Astrocyte (in vitro differentiated cells and primary cell): Measurements from ENCODE around the gene ITLN1. TPM values are rescaled to one million over a fixed set of nuclear protein-coding genes. Genes with fewer than 3 reads are reported as not detected.
A peak's percentile ranks its signal among the peaks of the same experiment; 100 is the strongest.

Source experiments
- DNase-seq: peaks from one replicate; pipeline ENCODE4 v3.0.0-alpha.2; 2010; ENCODE audit warnings: low read depth
- FAIRE-seq: peaks from 2 replicates; lab custom pipeline; 2011; peaks lifted over from hg19 to GRCh38; lab: Jason Lieb, UNC
- H2AFZ ChIP-seq: 2 replicates; pipeline ENCODE4 v1.6.0; 2012; ENCODE audit warnings: low read depth, low read length, inconsistent platforms
- H3K27ac ChIP-seq: 2 replicates; pipeline ENCODE4 v1.5.1; 2011; ENCODE audit warnings: low read depth, low read length, inconsistent platforms
- H3K27me3 ChIP-seq: 2 replicates; pipeline ENCODE4 v1.6.0; 2011; ENCODE audit warnings: low read length, inconsistent platforms; ENCODE audit not compliant: insufficient read depth
- H3K36me3 ChIP-seq: 2 replicates; pipeline ENCODE4 v1.5.1; 2011; ENCODE audit warnings: low read length, inconsistent platforms; ENCODE audit not compliant: insufficient read depth
- H3K4me1 ChIP-seq: 2 replicates; pipeline ENCODE4 v1.5.1; 2011; ENCODE audit warnings: low read length, inconsistent platforms; ENCODE audit not compliant: insufficient read depth
- H3K4me2 ChIP-seq: 2 replicates; pipeline ENCODE4 v1.6.0; 2012; ENCODE audit warnings: low read length, inconsistent platforms
- H3K4me3 ChIP-seq: 2 replicates; pipeline ENCODE4 v1.5.1; 2011; ENCODE audit warnings: low read depth, mild to moderate bottlenecking, low read length, inconsistent platforms; ENCODE audit not compliant: insufficient read depth
- H3K79me2 ChIP-seq: 2 replicates; pipeline ENCODE4 v1.6.0; 2012; ENCODE audit warnings: mild to moderate bottlenecking, low read length, inconsistent platforms; ENCODE audit not compliant: insufficient read depth
- H3K9ac ChIP-seq: 2 replicates; pipeline ENCODE4 v1.6.0; 2012; ENCODE audit warnings: mild to moderate bottlenecking, low read length, inconsistent platforms
- H3K9me3 ChIP-seq: 2 replicates; pipeline ENCODE4 v1.5.1; 2012; ENCODE audit warnings: low read depth, mild to moderate bottlenecking, low read length, inconsistent platforms; ENCODE audit not compliant: insufficient read depth
- H4K20me1 ChIP-seq: 2 replicates; pipeline ENCODE4 v1.6.0; 2012; ENCODE audit warnings: low read length, inconsistent platforms; ENCODE audit not compliant: insufficient read depth
- H3K27ac Mint-ChIP-seq: one replicate; pipeline ENCODE4 v1.8.0; 2021; ENCODE audit warnings: mild to moderate bottlenecking, mixed read lengths; ENCODE audit not compliant: unreplicated experiment
- H3K27me3 Mint-ChIP-seq: one replicate; pipeline ENCODE4 v1.8.0; 2021; ENCODE audit warnings: low read depth, mixed read lengths; ENCODE audit not compliant: unreplicated experiment
- H3K36me3 Mint-ChIP-seq: one replicate; pipeline ENCODE4 v1.8.0; 2021; ENCODE audit warnings: low read depth, mixed read lengths; ENCODE audit not compliant: unreplicated experiment
- H3K4me1 Mint-ChIP-seq: one replicate; pipeline ENCODE4 v1.8.0; 2021; ENCODE audit warnings: low read depth, mixed read lengths; ENCODE audit not compliant: unreplicated experiment
- H3K4me3 Mint-ChIP-seq: one replicate; pipeline ENCODE4 v1.8.0; 2021; ENCODE audit warnings: mild to moderate bottlenecking, moderate library complexity, mixed read lengths; ENCODE audit not compliant: unreplicated experiment
- H3K9me3 Mint-ChIP-seq: one replicate; pipeline ENCODE4 v1.8.0; 2021; ENCODE audit warnings: mild to moderate bottlenecking, mixed read lengths; ENCODE audit not compliant: unreplicated experiment
- EZH2 ChIP-seq: IDR thresholded peaks from 2 replicates; pipeline ENCODE4 v1.6.1; 2012; ENCODE audit warnings: mild to moderate bottlenecking, low read length, inconsistent platforms; ENCODE audit not compliant: insufficient read depth
- total RNA-seq: library from RNA; stranded (reverse); gene quantifications from 2 replicates; pipeline ENCODE4 v1.2.1, GENCODE V29; 2021
- TF ChIP-seq, protein P1 (sequence below): IDR thresholded peaks from 2 replicates; pipeline ENCODE4 v1.5.1; 2011; ENCODE audit warnings: low read depth, mild to moderate bottlenecking, inconsistent platforms, low read length, moderate library complexity; ENCODE audit not compliant: insufficient read depth

ITLN1 gene
- total RNA-seq, 1 donor from 2014 or later = not detected

DNA sequence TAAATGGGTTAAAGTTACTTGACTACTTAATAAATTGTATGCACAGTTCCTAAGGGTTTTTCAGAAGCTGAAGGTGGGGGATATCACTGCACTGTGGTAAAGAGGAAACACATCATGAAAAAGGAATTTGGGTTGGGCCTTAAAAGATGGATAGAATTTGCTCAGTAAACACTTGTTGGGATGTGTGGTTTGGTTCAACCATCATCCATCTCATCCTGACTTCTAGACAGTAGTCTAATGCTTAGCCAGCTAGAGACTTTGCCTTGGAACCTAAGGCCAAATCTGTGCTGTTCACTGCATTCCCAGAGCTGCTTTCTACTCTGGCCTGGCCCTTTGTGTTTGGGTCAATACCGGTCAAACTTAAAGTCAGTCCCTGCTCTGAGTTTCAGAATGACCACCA is 58.4 kb downstream of the ITLN1 start:
- Histone ChIP-seq H4K20me1 (no peaks in the 10 kb centered on the region), H3K27me3 (peaks cover 2% of the 10 kb centered on the region), H3K9me3 (no peaks in the 10 kb centered on the region), H2AFZ (no peak overlapping the region), H3K27ac (no peak overlapping the region), H3K79me2 (no peaks in the 10 kb centered on the region), H3K4me1 (no peaks in the 10 kb centered on the region), H3K4me3 (no peak overlapping the region), H3K36me3 (no peaks in the 10 kb centered on the region), H3K4me2 (no peak overlapping the region), H3K9ac (no peak overlapping the region)
- Mint-ChIP-seq H3K4me1 (peaks cover 19% of the 10 kb centered on the region), H3K27me3 (peaks cover 2% of the 10 kb centered on the region), H3K9me3 (peaks cover 2% of the 10 kb centered on the region), H3K27ac (peak overlapping the region; percentile 56), H3K4me3 (no peak overlapping the region), H3K36me3 (peaks cover 2% of the 10 kb centered on the region)
- no peak for TF ChIP-seq EZH2
- TF ChIP-seq, protein P1, sequence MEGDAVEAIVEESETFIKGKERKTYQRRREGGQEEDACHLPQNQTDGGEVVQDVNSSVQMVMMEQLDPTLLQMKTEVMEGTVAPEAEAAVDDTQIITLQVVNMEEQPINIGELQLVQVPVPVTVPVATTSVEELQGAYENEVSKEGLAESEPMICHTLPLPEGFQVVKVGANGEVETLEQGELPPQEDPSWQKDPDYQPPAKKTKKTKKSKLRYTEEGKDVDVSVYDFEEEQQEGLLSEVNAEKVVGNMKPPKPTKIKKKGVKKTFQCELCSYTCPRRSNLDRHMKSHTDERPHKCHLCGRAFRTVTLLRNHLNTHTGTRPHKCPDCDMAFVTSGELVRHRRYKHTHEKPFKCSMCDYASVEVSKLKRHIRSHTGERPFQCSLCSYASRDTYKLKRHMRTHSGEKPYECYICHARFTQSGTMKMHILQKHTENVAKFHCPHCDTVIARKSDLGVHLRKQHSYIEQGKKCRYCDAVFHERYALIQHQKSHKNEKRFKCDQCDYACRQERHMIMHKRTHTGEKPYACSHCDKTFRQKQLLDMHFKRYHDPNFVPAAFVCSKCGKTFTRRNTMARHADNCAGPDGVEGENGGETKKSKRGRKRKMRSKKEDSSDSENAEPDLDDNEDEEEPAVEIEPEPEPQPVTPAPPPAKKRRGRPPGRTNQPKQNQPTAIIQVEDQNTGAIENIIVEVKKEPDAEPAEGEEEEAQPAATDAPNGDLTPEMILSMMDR = no peak
- FAIRE-seq (no peak), DNase-seq (peak; percentile 70)

Other genes starting within 250 kb of the ITLN1 start
- not detected in 2 replicates for gene SLAMF1, start 238.1 kb downstream of the ITLN1 start, total RNA-seq
- not detected in 2 replicates for gene CD48, start 173.4 kb downstream of the ITLN1 start, total RNA-seq
- 0.31 and 0.32 TPM in 2 replicates for gene SLAMF7, start 145.9 kb downstream of the ITLN1 start, total RNA-seq
- not detected in 2 replicates for gene LY9, start 89.0 kb downstream of the ITLN1 start, total RNA-seq
- not detected in 2 replicates for gene CD244, start 22.3 kb downstream of the ITLN1 start, total RNA-seq
- not detected in 2 replicates for gene ITLN2, start 69.6 kb upstream of the ITLN1 start, total RNA-seq
- gene F11R, start 136.0 kb upstream of the ITLN1 start, total RNA-seq = 53.7 and 68.6 TPM in 2 replicates
- gene TSTD1, start 153.8 kb upstream of the ITLN1 start, total RNA-seq = 9.5 TPM in 2 replicates
- 61.3 and 70.1 TPM in 2 replicates for gene USF1, start 160.8 kb upstream of the ITLN1 start, total RNA-seq
- gene ARHGAP30, start 184.7 kb upstream of the ITLN1 start, total RNA-seq = 0.19 and 0.25 TPM in 2 replicates
- gene NECTIN4, start 204.4 kb upstream of the ITLN1 start, total RNA-seq = 1.6 and 1.9 TPM in 2 replicates
- 1.5 and 1.8 TPM in 2 replicates for gene KLHDC9, start 213.2 kb upstream of the ITLN1 start, total RNA-seq
- gene PFDN2, start 232.9 kb upstream of the ITLN1 start, total RNA-seq = 103 and 111 TPM in 2 replicates
- 25.6 and 25.9 TPM in 2 replicates for gene NIT1, start 232.9 kb upstream of the ITLN1 start, total RNA-seq
- gene DEDD, start 247.5 kb upstream of the ITLN1 start, total RNA-seq = 40.9 and 41.8 TPM in 2 replicates